Stimulated activated CD4-positive, alpha-beta T cell treated with anti-CD3 and anti-CD28 coated beads, Interleukin-2, amount 100 ng/mL, for 4 hours (primary cell): Measurements from ENCODE around the gene TM4SF5.
"Not testable (repeated sequence)": the region's sequence is repeated elsewhere in the genome, so short reads cannot be mapped to it uniquely, and the experiment has no call there.

Experiments
- DNase-seq: peaks from one replicate; pipeline ENCODE4 v3.0.0-alpha.2; 2020; ENCODE audit warnings: low read depth

Gene TM4SF5

DNA sequence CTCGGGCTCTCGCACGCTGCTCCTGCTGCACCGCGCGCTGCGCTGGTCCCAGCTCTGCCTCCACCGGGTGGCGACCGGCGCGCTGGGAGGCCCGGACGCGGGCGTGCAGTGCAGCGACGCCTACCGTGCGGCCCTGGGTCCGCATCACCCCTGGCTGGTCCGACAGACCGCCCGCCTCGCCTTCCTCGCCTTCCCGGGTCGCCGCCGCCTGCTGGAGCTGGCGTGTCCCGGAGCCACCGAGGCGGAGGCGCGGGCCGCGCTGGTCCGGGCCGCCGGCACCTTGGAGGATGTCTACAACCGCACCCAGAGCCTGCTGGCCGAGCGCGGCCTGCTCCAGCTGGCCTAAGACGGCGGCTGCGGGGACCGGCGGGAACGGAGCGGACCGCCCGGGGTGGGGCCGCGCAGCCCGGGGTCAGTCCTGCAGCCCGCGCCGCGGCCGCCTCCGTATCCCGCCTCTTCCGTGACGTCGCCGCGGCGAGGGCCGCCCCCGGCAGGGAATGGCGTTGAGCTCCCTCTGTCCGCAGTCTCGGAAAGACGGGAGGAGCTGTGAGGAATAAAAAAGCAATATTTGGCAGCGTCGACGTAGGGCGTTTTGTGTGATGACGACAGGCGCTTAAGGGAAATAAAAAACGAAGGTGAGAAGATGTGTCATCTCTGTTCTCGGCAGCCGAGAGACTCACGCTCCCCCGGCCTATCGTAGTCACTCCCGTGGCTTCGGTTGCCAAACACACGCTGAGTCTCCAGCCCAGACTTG, 18.4 kb downstream of the TM4SF5 start:
- DNase-seq: peak; percentile 71

DNA sequence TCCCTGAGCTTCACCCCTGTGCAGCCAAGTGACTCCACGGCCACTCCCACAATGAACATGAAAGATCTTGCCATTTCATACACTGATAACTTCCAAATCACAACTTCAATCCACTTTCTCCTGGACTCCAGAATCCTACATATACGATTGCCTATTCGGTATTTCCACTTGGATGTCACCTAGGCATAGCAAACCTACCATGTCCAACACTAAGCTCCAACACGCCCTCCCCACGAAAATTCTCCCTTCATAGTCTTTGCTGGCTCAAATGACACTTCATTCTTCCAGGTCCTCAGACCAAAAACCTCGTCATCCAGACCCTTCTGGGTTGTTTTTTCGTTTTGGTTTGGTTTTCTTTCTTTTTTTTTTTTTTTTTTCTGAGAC, 19.0 kb downstream of the TM4SF5 start:
- no peak for DNase-seq

DNA sequence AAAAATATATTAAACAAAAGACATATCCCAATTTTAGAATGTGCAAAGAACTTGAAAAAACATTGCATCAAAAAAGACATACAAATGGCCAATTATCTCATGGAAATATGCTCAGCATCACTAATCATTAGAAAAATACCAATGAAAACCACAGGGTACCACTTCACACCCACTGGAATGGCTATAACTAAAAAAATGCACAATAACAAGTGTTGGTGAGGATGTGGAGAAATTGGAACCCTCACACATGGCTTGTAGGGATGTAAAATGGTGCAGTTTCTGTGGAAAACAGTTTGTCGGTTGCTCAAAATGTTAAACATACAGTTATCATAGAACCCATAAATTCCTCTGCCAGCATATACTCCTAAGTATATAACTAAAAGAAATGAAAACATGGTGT, 23.5 kb downstream of the TM4SF5 start:
- no peak for DNase-seq

- no peak for DNase-seq
Observed at GRCh38 chr17:4796552-4796920, 24.9 kb downstream of the TM4SF5 start.

GRCh38 chr17:4800462-4801196, 28.9 kb downstream of the TM4SF5 start:
- DNase-seq: no peak

- no peak for DNase-seq
Observed at GRCh38 chr17:4802228-4802627, 30.5 kb downstream of the TM4SF5 start, which contains the start of gene C17orf114. TSS of gene C17orf114 (minus strand) at chr17:4802328.

- DNase-seq: no peak
Observed at GRCh38 chr17:4806456-4806776, 34.7 kb downstream of the TM4SF5 start.

GRCh38 chr17:4806777-4807604, 35.3 kb downstream of the TM4SF5 start, which contains the start of gene PLD2:
TSS of gene PLD2 (plus strand) at chr17:4807152. CDS start at chr17:4807773, 621 bp downstream.
- peak; percentile 74 for DNase-seq

DNA sequence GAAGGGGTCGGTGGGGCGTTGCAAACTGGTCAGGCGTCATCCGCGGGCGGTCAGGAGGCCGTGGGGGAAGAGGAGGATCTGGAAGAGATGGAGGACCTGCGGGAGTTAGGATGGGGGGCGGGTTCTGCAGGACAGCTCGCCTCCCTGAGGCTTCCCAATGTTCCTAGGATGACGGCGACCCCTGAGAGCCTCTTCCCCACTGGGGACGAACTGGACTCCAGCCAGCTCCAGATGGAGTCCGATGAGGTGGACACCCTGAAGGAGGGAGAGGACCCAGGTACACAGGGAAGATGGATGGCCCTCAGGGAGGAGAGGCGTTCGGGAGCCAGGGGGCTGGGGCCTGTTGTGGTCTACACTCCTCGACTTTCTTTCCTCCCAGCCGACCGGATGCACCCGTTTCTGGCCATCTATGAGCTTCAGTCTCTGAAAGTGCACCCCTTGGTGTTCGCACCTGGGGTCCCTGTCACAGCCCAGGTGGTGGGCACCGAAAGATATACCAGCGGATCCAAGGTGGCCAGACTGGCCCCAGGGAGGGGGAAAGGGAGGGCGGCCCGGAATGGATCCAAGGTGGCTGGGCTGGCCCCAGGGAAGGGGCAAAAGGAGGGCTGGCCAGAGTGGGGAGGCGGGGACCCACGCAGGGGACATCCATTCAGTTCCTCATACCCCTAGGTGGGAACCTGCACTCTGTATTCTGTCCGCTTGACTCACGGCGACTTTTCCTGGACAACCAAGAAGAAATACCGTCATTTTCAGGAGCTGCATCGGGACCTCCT, 36.1 kb downstream of the TM4SF5 start:
- no peak for DNase-seq

DNA sequence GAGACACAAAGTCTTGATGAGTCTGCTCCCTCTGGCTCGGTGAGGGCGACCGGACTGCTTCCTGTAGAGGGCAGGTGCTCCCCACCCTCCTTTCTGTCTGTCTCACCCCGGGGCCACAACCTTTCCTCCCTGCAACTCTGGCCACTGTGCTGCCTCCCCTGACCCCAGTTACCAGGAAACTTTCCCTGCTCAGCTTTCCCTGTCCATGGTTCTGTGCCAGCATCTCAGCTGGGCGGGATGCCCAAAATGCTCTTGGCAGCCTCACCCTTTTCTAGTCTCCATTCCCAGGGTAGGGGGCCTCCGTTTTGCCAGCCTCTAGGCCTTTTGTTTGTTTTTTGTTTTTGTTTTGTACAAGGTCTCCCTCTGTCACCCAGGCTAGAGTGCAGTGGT, 36.7 kb downstream of the TM4SF5 start:
- no peak for DNase-seq

DNA sequence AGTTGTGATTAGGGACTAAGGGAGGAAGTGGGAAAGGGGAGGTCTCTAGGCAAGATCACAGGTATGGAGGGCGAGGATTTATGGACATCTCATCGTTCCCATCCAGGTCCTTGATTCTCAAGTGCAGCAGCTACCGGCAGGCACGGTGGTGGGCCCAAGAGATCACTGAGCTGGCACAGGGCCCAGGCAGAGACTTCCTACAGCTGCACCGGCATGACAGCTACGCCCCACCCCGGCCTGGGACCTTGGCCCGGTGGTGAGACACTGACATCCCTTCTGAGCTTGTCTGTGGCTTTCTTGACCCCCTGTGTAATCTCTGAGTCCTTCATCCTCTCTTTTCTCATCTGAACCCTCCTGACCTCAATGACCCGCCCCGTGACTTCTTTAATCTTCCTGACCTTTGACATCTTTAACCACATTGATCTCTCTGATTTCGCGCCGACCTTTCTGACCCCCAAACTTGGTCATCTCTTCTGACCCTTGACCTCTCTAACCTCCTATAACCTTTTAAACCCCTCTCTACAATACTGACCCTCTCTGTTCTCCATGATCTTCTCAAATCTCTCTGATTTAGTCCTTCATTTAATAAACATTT, 39.1 kb downstream of the TM4SF5 start:
- DNase-seq: no peak

GRCh38 chr17:4811471-4811870, 39.8 kb downstream of the TM4SF5 start:
- no peak for DNase-seq

DNA sequence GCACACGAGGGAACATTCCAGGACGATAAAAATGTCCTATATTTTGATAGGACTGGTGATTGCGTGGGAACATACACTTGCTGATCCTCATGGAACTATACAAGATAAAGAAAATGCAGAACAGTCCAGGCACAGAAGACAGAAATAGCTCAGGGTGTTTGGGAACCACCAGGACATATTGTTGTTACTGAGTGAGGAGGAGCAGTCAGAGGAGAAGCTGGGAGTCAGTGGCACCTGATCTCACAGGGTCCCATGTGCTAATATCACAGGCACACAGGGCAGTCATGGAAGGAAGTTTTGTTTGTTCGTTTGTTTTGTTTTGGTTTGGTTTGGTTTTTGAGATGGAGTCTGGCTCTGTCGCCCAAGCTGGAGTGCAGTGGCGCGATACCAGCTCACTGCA, 41.0 kb downstream of the TM4SF5 start:
- no peak for DNase-seq

DNA sequence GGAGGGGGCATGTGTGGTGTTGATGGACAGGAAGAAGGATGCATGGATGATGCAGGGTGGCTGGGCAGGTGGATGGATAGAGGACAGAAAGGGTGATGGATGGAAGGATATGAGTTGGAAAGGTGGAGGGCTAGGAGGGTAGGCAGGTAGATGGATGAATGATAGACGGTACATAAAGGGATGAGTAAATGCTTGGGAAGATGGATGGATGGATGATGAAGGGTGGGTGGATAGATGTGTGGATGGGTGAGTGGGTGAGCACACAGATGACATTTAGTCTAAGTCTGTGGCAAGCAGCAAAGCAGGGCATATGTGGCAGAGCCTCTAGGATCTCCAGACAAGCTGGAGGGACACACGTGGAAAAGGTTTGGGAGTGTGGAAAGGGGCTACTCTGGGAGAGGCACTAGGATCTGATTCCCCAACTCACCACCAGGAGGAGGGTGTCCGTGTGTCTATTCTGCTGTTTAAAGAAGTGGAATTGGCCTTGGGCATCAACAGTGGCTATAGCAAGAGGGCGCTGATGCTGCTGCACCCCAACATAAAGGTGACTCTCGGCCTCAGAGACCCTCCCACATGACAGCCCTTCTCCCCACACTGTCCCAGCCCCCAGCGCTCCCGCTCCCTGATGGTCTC, 43.5 kb downstream of the TM4SF5 start:
- DNase-seq: no peak

GRCh38 chr17:4816826-4817225, 45.1 kb downstream of the TM4SF5 start:
- no peak for DNase-seq

- DNase-seq: no peak
Observed at GRCh38 chr17:4818276-4818675, 46.6 kb downstream of the TM4SF5 start.

DNA sequence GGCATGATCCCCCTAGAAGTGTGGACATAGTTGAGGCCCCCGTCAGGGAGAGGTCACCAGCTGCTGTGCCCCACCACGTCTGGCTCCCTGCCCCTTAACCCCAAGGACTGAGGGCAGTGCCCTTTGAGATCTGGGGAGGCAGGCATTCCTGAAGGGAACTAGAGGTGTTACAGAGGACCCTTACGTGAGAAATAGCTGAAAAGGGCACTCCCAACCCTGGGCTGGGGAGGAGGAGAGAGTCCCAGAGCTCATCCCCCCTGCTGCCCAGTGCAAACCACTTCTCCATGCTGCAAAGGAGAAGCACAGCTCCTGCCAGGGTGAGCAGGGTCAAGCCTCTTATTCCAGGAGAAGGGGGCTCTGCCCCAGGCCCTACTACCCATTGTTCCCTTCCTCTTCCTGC, 51.1 kb downstream of the TM4SF5 start:
- DNase-seq: no peak

GRCh38 chr17:4823373-4824089, 51.8 kb downstream of the TM4SF5 start:
- DNase-seq: no peak

DNA sequence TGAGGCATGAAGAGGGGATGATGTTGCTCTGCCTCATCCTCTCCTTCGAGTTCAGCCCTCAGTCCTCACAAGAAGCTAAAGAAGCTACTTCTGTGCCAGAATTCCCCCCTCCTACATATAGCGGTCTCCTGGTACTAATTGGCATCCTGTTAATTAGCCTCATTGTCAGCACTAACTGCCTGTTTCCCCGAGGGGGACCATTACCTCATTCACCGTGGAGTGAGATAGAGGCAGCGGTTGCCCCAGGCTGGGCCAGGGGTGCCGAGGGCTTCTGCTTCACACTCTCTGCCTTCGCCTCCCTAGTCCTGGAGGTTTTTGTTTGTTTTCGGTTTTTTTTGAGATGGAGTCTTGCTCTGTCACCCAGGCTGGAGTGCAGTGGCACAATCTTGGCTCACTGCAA, 55.7 kb downstream of the TM4SF5 start:
- DNase-seq: no peak

DNA sequence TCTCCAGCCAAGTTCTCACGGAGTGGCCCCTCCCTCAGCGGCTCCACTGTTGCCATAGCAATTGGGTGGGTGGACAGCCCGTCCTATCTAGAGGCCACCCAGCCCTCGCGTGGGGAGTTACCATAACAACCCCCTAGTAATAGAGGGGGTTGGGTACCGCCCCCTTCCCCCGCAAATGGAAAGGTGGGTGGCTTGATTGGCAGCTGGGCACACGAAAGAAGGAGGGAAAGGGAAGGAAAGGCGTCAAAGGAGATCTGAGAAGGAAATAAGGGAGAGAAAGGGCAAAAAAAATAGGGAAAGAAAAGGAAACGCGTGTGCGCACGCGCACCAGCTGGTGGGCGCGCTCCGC, 61.1 kb downstream of the TM4SF5 start:
- DNase-seq: not testable (repeated sequence)
